GM12864 (cell line): ENCODE measurements around the gene LRBA.

Experiments used
- DNase-seq: peaks from one replicate; pipeline ENCODE4 v3.0.0-alpha.2; 2011; ENCODE audit warnings: low read depth
- H3K4me3 ChIP-seq: 2 replicates; pipeline ENCODE4 v1.5.1; 2011; ENCODE audit warnings: mild to moderate bottlenecking, low read depth, low read length, control low read depth
- CTCF ChIP-seq: IDR thresholded peaks from 2 replicates; pipeline ENCODE4 v1.5.1; 2011; ENCODE audit warnings: low read depth, mild to moderate bottlenecking, moderate library complexity, low read length, control low read depth, inconsistent platforms; ENCODE audit errors: missing control alignments

LRBA gene

DNA sequence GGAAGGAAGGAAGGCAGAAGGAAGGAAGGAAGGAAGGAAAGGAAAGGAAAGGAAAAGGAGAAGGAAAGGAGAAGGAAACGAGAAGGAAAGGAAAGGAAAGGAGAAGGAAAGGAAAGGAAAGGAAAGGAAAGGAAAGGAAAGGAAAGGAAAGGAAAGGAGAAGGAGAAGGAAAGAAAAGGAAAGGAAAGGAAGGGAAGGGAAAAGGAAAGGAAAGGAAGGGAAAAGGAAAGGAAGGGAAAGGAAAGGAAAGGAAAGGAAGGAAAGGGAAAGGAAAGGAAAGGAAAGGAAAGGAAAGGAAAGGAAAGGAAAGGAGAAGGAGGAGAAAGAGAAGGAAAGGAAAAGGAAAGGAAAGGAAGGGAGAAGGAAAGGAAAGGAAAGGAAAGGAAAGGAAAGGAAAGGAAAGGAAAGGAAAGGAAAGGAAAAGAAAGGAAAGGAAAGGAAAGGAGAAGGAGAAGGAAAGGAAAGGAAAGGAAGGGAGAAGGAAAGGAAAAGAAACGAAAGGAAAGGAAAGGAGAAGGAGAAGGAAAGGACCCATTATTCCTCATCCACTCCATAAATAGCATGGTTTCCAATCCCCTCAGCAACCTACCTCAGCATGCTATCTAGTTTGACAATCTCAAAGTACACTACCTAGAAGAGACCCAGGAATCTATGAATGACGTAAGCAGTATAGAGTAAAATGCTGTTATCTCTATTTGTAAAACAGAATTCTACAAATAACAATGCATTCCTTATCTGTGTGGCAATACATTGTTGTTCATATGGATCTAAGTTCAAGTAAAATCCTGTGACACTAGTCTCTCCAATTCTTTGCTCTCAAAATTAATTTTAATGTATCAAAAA is 209.7 kb downstream of the LRBA start:
- DNase-seq = no peak
- no peak for TF ChIP-seq CTCF
- H3K4me3 ChIP-seq = no peak overlapping the region

- TF ChIP-seq CTCF = no peak
- DNase-seq = no peak
- H3K4me3 ChIP-seq = no peak overlapping the region
These were observed 213.3 kb downstream of the LRBA start for GRCh38 chr4:150801833-150802232.

DNA sequence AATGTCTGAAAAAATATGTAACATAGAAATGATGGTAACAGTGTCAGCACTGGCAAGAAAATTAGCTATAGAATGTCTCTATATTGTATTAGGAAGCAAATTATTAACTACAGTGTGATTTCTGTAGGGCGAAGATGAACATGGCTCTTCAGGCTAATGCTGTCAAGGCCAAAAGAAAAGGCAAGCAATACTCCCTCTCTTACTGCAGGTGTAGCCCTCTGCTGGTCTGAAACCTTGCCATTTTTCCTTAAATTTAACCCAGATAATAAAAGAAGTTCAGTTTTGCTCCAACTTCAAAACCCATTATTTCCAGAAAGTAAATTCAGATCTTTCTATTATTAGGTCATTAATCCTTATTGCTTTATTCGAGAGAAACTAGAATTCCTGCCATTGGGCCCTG is 215.9 kb downstream of the LRBA start:
- H3K4me3 ChIP-seq = no peak overlapping the region
- TF ChIP-seq CTCF = no peak
- no peak for DNase-seq

GRCh38 chr4:150794706-150795105 is 220.4 kb downstream of the LRBA start:
- no peak overlapping the region for H3K4me3 ChIP-seq
- no peak for TF ChIP-seq CTCF
- DNase-seq = no peak

GRCh38 chr4:150789864-150790263 is 225.2 kb downstream of the LRBA start:
- TF ChIP-seq CTCF = no peak
- no peak overlapping the region for H3K4me3 ChIP-seq
- no peak for DNase-seq

DNA sequence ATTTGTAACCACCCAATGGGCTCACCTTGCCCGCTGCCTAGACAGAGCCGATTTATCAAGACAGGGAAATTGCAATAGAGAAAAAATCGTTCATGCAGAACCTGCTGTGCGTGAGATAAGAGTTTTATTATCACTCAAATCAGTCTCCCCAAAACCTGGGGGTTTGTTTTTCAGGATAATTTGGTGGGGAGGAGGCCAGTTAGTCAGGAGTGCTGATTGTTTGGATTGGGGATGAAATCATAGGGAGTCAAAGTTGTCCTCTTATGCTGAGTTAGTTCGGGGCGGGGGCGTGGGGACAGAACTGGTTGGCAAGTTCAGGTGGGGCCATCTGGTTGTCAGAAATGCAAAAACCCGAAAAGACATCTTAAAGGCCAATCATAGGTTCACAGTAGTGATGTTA is 230.1 kb downstream of the LRBA start:
- TF ChIP-seq CTCF = no peak
- H3K4me3 ChIP-seq = no peak overlapping the region
- DNase-seq = no peak

GRCh38 chr4:150784305-150784704 is 230.8 kb downstream of the LRBA start:
- H3K4me3 ChIP-seq = no peak overlapping the region
- TF ChIP-seq CTCF = no peak
- DNase-seq = no peak
